Stimulated activated CD8-positive, alpha-beta memory T cell treated with anti-CD3 and anti-CD28 coated beads, Interleukin-4, amount 100 ng/mL, for 48 hours (primary cell): ENCODE data around the gene TMEM47.

Experiments used
- DNase-seq: peaks from one replicate; pipeline ENCODE4 v3.0.0-alpha.2; 2020

TMEM47 gene

DNA sequence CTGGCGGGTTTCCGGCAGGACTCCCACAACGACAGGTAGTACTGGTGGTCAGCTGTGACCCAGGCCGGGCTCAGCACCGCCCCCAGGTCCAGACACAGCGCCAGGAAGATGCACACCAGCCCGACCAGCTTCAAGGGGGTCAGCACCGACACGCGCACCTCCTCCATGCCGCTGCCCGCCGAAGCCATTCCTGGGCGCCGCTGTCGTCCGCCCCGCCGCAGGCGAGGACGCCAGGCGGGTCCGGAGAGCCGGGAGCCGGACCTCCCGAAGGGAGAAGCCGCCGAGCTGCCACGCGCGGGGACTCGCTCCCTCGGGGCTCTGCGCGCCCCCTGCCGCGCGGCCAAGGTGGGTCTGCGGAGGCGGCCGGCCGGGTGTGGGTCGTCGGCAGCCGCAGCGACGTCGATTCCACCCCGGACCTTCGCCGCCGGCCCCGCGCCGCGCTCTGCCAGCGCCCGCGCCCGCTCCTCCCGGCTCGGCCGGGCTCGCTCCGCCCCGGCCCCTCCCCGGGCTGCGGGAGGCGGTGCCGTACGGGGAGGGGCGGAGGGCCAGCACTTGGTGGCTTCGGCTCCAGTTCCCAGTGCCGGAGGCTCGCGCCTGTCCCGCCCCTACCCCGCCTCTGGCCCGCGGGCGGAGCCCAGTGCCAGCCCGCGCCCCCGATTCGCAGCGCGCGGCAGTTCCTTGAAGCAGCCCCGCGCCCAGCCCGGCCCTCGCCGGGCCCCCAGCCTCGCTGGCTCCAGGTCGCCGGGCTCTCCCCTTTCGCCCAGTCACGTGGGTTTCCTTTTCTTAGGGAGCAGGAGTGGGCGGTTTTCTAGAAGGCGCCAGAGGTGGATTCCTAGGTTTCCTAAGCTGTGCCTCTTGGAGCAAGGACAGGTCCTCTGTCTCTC, at the start of gene TMEM47:
Gene TMEM47 (minus strand): TSS at position 444 of the 884 bp plus-strand sequence. CDS start 256 bp downstream, at position 188.
- no peak for DNase-seq

DNA sequence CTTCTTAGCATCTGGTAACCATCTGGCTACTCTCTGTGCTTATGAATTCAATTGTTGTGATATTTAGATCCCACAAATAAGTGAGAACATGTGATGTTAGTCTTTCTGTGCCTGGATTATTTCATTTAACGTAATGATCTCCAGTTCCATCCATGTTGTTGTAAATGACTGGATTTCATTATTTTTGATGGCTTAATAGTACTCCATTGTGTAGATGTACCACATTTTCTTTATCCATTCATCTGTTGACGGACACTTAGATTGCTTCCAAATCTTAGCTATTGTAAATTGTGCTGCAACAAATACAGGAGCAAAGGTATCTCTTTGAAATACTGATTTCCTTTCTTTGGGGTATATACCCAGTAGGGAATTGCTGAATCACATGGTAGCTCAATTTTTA, 30.0 kb upstream of the TMEM47 start:
- DNase-seq, result no peak

DNA sequence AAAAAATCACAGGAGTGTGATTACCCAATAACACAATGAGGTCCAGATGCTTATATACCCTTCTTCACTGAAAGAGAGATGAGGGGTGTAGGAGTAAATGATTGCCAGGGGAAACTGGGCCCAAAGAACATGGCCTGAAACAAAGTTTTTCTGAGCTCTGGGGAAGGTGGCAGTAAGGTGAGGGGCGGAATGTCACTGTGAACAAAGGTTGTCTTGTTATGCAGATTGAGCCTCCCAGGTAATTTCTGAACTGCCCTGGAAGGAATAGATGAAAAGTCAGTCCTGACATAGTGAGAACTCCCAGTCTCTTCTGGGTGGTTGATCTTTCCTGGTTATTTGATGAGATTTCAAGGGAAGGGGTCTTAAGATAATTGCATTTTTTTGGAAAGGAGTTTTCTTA, 2.5 kb upstream of the TMEM47 start:
- no peak for DNase-seq

DNA sequence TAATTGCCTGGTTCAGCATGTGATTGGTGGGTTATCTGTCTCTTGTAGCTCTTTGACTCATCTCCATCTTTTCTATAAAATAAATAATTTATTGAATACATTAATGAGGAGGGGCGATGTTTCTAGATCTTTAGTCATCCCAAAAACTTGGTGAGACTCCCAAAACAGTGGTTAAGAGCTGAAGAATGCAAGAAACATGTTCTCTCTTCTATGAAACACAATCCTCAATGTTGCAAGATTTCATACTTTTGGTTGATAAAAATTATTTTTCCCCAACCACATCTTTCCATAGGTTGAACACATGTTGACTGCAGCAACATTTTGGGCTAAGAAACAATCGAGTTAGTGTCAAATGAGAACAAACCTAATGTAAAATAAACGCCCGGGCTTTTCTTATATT, 1.2 kb upstream of the TMEM47 start:
- no peak for DNase-seq

DNA sequence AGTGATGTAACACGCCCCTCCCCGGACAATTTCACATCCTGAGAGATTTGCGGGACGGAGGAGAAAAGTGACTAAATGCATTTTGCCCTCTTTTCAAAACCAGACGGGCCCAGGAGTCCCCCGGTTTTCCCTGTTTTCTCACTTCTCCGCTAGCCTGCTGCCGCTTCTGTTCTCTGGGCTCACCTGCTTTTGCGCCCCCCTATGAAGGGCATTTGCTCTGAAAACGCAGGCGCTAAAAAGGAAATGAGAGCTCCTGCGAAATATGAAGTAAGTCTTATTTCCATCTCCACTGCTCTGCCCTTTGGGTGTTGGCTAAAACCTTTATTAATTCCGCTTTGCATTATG, 613 bp upstream of the TMEM47 start:
- no peak for DNase-seq

DNA sequence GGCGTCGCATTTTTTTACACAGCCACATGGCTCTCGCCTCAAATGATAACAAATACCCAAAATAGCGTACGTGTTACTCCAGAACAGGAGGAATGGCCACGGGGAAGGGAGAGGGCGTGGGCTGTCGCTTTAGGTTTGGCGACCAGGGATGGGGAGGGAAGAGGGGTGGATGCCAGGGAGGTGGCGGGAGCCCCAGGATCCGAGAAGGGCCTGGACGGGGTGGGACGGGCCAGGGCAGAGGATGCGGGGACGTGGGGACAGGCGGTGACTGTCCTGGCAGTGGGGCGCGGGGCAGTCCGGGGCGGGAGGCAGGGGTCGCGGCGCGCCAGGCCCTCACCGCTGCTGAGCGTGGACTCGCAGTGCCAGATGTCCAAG, 631 bp downstream of the TMEM47 start:
- no peak for DNase-seq

DNA sequence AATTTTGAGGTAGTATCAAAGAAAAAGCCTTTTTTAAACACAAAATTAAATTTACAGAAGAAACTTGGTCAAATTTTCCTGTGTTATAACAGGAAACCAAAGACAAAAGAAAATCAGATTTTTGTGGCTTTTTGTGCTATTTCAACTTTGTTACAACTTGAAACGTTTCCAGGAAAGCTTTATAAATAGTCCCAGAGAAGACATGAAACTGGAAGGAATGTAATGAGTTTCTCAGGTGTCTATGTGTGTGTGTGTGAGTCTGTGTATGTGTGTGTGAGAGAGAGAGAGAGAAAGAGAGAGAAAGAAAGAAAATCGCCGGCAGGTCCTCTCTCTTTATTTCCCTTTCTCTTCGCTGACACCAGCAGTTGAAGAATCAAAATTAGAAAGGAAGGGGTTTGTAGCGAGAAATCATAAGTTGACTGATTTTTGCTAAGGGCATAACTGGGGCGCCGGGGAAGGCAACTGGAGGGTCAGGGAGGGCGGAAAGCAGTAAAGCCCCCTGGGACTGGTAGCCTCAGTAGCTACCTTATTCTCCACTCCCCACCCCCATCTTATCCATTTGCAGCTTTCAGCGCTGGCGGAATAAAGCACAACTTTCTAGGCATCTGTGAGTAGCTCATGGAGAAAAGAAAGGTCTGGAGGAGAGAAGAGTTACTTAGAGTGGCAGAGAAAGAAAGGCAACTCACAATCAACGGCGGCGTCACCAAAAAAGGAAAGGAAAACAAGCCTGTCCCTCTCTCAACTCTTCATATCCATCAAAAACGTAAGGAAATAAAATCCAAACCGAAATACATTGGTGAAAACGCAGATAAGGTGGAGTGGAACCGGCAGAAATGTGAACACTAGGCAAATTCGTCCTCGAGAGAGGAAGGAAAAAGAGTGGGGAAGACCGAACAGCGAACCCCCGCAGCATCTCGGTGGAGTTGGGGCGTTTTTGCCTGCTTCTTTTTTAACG, 1.3 kb downstream of the TMEM47 start:
- DNase-seq, result no peak

DNA sequence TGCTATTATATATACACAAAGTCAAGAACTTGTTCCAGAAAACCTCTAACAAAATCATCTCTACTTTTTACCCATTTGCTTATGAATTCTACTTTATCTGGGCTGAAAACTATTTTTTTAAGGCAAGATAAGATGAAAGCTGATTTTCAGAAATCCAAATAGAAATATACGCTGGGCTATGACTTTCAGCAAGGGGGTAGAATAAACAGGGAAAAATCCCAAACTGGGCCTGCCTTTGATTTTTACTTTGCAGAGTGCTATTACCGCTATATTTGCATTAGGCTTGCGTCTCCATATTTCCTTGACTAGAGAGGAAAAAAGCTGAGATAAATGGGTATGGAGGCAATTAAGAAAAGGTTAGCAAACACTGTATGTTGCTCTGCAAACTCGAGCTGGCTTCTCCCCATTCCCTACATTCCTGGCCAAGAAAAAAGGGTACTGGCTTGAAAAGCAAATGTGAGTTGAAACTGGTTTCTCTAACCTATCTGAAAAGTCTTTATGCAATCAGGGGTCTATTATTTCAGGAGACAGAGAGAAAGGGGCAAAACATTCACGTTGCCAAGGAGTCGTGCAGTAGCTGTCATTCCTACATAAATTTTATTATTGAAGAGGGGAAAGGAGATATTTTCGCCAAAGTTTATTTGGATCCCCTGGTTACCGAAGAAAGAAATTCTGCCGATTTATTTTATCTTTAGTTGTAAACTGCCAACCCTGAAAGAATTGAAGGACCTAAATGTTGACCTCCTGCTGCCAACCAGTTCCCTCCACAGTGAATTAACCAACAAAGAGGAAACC, 2.2 kb downstream of the TMEM47 start:
- no peak for DNase-seq

DNA sequence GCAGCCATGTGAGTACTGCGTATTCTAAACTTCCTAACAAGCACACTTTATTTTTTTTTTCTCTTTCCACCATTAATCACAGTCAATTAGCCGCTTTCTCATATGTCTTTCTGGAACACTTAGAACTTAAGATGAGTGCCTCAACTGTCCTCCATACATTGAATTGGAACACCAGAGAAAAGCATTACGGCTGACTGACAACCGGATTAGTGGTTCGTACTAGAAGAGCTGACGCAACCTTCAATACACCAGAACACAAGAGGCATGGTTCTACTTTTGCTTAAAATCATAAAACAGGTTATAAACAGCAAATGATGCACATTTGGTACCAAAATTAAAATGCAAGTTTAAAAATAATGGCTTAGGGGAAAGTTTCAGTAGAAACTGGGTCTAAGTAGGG, 3.3 kb downstream of the TMEM47 start:
- DNase-seq, result no peak

DNA sequence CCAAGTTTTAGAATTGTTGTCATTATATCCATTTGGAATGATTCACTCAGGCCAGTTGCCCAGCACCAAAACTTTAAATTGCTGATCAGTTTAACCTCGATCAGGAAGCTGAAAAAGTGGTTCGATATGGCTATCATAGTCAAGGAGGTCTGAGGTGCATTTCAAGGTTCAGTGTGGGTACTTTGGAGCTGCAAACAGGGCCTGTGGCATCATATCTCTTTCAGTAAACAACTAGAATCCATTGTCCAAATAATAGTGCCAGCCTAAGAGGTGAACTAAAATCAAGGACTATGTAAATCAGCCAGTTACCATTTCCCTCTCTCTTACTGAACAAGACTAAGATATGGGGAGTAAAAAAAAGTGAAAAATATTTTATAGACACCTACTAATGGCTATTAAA, 14.2 kb downstream of the TMEM47 start:
- no peak for DNase-seq

DNA sequence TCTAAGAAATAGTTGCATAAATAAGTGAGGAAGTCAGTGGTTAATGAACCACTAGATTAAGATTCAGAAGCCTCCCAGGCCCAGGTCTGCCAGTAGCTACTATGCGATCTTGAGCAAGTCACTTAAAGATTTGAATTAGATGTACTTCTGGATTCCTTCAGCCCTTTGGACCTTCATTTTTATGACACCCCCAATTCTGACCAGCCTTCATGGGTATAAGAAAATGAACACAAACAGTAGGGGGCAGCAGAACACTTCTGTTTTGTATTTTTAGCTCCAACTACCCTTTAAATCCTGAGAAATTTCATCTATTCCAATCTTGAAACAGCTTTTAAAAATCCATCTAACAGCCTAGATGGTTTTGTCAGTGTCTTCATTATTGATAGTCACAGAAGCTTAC, 19.0 kb downstream of the TMEM47 start:
- DNase-seq, result no peak

DNA sequence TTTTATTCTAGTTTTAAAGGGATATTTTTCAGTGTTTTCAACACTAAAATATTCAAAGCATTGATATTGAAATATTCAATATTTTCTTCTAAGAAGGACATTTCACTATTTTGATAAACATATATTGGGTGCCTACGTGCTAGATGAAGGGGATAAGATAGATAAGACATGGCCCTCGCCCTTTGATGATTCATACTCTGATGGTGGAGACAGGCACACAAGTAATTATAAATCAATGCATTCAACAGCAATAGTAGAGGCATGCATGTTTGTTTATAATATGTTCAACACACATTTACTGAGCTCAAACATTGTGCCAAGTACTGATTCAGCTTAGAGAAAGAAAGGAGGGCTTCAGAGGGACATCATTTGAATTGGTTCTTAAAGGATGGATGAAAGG, 22.7 kb downstream of the TMEM47 start:
- no peak for DNase-seq

DNA sequence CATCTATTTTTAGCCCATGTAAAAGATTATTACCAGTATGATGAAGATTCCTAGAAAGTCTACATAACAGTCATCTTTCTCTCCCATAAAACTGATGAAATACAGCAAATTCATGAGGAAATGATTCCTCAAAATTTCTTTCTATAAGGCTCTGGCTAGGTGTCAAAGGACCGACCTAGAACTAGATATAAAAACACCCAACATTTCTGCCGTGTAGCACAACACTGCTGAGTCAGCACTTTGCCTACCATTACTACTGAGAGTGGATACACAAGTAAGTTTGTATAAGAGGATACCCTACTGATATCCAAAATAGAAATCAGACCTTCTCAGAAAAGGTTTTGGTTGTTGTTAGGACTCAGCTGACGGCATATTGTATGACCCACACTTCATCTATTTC, 24.7 kb downstream of the TMEM47 start:
- no peak for DNase-seq

DNA sequence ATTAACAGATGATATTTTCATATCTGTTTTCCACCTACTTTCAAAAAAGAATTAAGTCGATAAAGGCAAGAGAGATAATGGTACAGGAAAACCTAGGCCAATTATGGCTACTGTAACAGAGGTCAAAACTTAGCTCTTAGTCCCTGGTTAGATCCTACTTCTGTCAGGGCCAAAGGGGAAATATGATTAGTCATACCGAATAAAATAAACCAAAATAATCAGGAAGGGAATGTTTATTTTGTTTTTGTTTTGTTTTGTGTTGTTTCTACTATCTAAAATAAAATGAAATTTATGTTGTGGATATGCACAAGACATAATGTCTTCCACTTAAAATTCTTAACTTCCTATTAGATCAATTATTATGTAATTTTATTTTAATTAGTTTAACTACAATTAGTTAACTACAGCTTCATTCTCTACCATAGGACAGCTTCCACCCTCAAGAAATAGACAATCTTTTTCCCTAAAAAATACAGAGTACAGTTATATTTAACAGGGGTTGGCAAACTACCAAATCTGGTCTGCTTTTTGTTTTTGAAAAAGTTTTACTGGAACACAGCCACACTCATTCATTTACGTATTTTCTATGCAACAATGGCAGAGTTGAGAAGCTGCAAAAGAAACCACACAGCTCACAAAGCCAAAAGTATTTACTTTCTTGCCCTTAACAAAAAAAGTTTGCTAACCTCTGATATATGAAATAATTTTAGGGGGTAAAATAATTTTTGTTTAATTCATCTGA, 25.4 kb downstream of the TMEM47 start:
- no peak for DNase-seq

DNA sequence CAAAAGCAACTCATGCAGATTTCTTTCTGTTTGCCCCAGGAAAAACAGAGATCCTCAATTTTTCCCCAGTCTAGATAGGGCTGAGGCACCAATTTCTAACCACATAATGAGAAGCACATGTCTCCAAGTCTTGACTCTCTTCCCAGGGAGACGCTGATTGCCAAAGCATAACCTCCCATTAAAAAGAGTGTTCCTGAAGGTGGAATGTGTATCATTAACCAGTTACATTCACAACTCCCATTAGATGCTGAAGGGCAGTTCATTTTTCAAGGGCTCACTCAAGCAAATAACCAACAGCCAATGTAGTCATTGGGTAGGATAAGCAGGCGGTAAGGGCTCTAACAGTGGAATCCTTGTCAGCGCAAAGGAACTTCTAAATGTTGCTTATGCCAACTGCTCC, 27.5 kb downstream of the TMEM47 start:
- DNase-seq, result no peak

DNA sequence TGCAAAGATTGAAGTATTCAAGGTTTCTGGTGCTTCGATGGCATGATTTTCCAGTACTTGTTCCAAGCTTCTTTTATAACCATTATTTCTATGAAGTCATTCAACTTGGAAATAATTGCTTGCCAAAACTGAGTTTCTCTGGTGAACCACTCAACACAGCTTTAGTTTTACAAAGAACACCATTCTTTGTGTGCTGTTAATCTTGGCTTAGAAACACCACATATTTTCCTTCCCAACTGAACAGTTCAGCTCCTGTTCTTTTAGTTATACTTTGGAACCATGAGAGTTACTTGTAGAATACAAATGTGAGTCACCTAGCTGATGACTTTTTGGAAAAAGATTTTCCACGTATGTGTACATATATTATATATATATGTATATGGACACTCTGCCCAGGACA, 32.7 kb downstream of the TMEM47 start:
- DNase-seq, result no peak

DNA sequence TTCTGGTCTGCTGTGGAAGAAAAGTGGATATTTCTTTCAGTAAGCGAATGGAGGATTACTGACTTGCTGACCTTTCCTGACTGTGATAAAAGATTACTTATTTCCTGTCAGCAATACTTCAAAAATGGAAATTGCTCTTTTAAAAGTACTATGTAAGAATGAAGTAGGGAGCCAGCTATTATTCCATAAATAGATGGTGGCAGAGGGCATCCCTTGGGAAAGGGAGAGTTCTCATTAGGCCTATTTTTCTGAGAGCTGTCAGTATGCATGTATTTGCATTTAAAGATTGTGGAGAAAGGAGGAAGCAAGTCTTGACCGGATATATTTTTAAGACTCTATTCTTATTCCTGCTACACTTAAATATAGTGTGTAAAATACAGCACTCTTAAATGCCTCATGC, 37.2 kb downstream of the TMEM47 start:
- no peak for DNase-seq

DNA sequence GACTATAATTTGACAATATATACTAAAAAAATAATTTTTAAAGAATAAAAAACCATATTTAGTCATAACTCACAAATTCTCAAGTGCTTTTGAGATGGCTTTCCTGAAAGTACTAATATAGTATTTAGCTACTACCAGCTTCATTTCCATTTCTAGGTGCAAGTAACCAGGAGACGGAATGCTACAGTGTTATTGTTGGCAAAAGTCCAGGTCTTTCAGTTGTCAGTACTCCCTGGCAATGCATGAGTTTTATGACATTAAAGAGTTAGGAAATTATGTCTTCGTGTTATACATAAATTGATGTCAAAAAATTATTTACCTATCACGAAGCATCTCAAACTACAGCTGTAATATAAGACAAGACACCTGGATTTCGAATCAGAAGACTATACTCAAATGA, 45.0 kb downstream of the TMEM47 start:
- no peak for DNase-seq

DNA sequence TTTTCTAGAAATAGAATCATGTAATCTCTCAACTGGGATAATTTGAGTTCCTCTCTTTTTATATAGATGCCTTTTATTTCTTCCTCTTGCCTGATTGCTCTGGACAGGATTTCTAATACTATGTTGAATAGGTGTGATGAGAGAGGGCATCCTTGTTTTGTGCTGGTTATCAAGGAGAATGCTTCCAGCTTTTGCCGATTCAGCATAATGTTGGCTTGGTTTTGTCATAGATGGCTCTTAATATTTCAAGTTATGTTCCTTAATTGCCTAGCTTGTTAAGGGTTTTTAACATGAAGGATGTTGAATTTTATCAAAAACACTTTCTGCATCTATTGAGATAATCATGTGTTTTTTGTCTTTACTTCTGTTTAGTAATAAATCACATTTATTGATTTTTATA, 58.7 kb downstream of the TMEM47 start:
- no peak for DNase-seq

DNA sequence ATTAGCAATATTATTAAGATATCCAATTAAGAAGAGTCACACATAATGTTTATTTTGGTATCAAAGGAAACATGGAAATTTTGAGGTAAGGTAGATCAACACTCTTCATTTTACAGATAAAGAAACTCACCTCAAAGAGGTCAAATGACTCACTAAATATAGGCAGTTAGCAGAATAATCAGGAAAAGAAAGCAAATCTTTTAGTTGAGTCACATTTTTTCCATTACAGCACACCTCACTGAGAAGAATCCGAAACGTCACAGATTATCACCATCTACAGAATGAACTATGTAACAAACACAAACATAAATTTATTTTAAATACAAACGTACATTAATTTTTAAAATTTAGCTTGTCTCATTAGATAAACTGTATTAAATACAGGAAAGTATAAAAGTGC, 70.1 kb downstream of the TMEM47 start:
- DNase-seq, result no peak

DNA sequence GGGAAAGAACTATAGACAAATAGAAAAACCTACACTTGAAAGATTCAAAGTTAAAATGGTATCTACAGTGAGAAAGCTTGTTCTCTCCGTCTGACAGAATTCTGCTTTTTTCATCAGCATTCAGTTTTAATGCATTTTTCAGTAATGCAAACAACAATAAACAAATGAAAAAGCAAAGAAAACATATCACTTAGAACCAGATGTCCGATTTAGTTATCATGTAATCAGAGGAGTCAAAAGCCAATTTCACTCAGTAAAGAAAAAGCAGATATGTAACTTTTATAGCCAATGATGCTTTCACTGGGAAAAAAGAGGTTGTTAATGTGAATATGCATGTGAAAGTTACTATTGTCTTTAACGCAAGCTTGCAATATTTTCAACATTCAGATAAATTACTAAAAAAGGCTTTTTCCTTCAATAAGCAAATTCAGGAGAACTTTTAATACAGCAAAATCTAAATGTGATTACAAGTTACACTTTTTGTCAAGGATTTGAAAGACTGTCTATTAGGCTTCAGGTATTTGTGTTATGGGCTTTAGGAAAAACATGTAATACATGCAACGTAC, 70.7 kb downstream of the TMEM47 start:
- DNase-seq, result no peak

DNA sequence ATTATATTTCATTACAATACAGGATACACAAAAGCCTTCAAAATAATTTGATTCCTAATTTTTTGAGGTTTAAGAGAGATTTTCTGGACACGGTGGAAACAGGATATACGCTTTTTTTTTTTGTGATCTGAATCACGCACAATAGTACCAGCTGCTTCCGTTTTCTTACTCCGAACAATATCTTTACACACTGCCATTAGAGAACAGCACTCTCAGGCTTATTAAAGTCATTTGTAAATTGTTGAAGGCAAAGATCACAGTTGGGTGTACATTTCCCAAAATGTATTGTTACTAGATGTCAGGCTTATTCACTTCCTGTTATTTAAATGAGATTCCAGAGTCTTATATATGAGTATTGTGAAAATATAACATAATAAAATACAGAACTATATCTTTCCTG, 71.5 kb downstream of the TMEM47 start:
- no peak for DNase-seq
